ACHN (cell line): ENCODE results near the gene OR1M1.
"Not testable (repeated sequence)": the region's sequence is repeated elsewhere in the genome, so short reads cannot be mapped to it uniquely, and the experiment has no call there.

Source experiments
- DNase-seq: peaks from one replicate; pipeline ENCODE4 v3.0.0-alpha.2; 2015
- in situ Hi-C: cut with HindIII; loops from 2 replicates; pipeline ENCODE4 v1.10.0; 2017; ENCODE audit warnings: low sequenced_read_pairs, low pct_ligation_motif_present, low pct_unique_long_range_greater_than_20kb

The OR1M1 gene

GRCh38 chr19:9086761-9087160 lies at the start of gene OR1M1:
OR1M1 (plus strand) TSS chr19:9087061; CDS start chr19:9093245, 6,184 bp downstream.
- in situ Hi-C loops = no loop called here
- no peak for DNase-seq

GRCh38 chr19:9037400-9038062 lies 49.3 kb upstream of the OR1M1 start:
- DNase-seq = no peak
- in situ Hi-C loops = no loop called here

GRCh38 chr19:9039728-9040127 lies 47.1 kb upstream of the OR1M1 start:
- DNase-seq = no peak
- in situ Hi-C loops = no loop called here

GRCh38 chr19:9040131-9040530 lies 46.7 kb upstream of the OR1M1 start:
- in situ Hi-C loops = no loop called here
- no peak for DNase-seq

GRCh38 chr19:9041023-9041422 lies 45.8 kb upstream of the OR1M1 start:
- in situ Hi-C loops = no loop called here
- DNase-seq = no peak

GRCh38 chr19:9043524-9043923 lies 43.3 kb upstream of the OR1M1 start:
- DNase-seq = no peak
- in situ Hi-C loops = no loop called here

GRCh38 chr19:9044449-9044848 lies 42.4 kb upstream of the OR1M1 start:
- in situ Hi-C loops = no loop called here

GRCh38 chr19:9046694-9047093 lies 40.2 kb upstream of the OR1M1 start:
- in situ Hi-C loops = no loop called here
- no peak for DNase-seq

More at GRCh38 chr19:9044449-9044848, 42.4 kb upstream of the OR1M1 start:
- no peak for DNase-seq

GRCh38 chr19:9052894-9053293 lies 34.0 kb upstream of the OR1M1 start:
- in situ Hi-C loops = no loop called here
- no peak for DNase-seq

- DNase-seq, in situ Hi-C loops: not testable (repeated sequence)
Measured at GRCh38 chr19:9053674-9054073, 33.2 kb upstream of the OR1M1 start.

- in situ Hi-C loops = no loop called here
- DNase-seq = no peak
Measured at GRCh38 chr19:9054207-9054606, 32.7 kb upstream of the OR1M1 start.

GRCh38 chr19:9054765-9055164 lies 32.1 kb upstream of the OR1M1 start:
- in situ Hi-C loops = no loop called here
- DNase-seq = no peak

GRCh38 chr19:9056131-9056530 lies 30.7 kb upstream of the OR1M1 start:
- DNase-seq, in situ Hi-C loops: not testable (repeated sequence)

GRCh38 chr19:9057505-9058258 lies 29.2 kb upstream of the OR1M1 start:
- in situ Hi-C loops = no loop called here

GRCh38 chr19:9058905-9059667 lies 27.8 kb upstream of the OR1M1 start:
- in situ Hi-C loops = no loop called here
- DNase-seq = no peak

More at GRCh38 chr19:9057505-9058258, 29.2 kb upstream of the OR1M1 start:
- DNase-seq = no peak

GRCh38 chr19:9060564-9061340 lies 26.1 kb upstream of the OR1M1 start:
- in situ Hi-C loops = no loop called here
- no peak for DNase-seq

GRCh38 chr19:9061879-9062278 lies 25.0 kb upstream of the OR1M1 start:
- in situ Hi-C loops = no loop called here
- no peak for DNase-seq

GRCh38 chr19:9065457-9066014 lies 21.3 kb upstream of the OR1M1 start:
- in situ Hi-C loops = no loop called here

More at GRCh38 chr19:9065457-9066014, 21.3 kb upstream of the OR1M1 start:
- no peak for DNase-seq
